HEK293 (cell line): ENCODE data around the gene CRIP2.

ENCODE experiments used
- CTCF ChIA-PET: fragments of 350-600 bp; formaldehyde crosslinking; extraction: SDS; loops from one replicate; lab custom pipeline; 2021; ENCODE audit warnings: antibody characterized with exemption; lab: Yijun Ruan, JAX
- POLR2A ChIA-PET: fragments of 300-600 bp; formaldehyde crosslinking; extraction: SDS; loops from one replicate; lab custom pipeline; 2020; ENCODE audit warnings: antibody characterized with exemption, inconsistent platforms; lab: Yijun Ruan, JAX
- H3K27ac ChIP-seq: fragments of 200-500 bp; sonication (Bioruptor generic); 2 replicates; pipeline ENCODE4 v1.5.1; 2014; ENCODE audit warnings: low read depth, low read length, control low read depth, inconsistent platforms; ENCODE audit errors: extremely low read depth
- H3K36me3 ChIP-seq, 2 experiments: fragments of 200-500 bp in 1 of 2; sonication (Bioruptor generic) in 1 of 2; 1 replicate in 1 of 2; 2 replicates in 1 of 2; pipeline ENCODE4 v1.5.1; 2014 to 2017; ENCODE audit warnings: inconsistent platforms in 2 of 2, low read length in 2 of 2; ENCODE audit not compliant: control insufficient read depth in 2 of 2, insufficient read depth in 1 of 2
- H3K4me1 ChIP-seq: fragments of 200-500 bp; sonication (Bioruptor generic); 2 replicates; pipeline ENCODE4 v1.5.1; 2014; ENCODE audit warnings: mild to moderate bottlenecking, low read length, inconsistent platforms; ENCODE audit not compliant: control insufficient read depth, insufficient read depth
- H3K4me3 ChIP-seq: 2 replicates; pipeline ENCODE4 v1.5.1; 2011; ENCODE audit warnings: low read depth, mild to moderate bottlenecking, control low read depth, low read length, moderate library complexity
- H3K9me3 ChIP-seq: fragments of 200-500 bp; sonication (Bioruptor generic); 2 replicates; pipeline ENCODE4 v1.5.1; 2014; ENCODE audit warnings: low read depth, low read length, inconsistent platforms; ENCODE audit not compliant: control insufficient read depth, insufficient read depth
- BCL11B ChIP-seq: fragments of 450-650 bp; formaldehyde crosslinking; IDR thresholded peaks from 2 replicates; pipeline ENCODE4 v1.5.1; 2016; ENCODE audit warnings: low read depth, missing biosample characterization, missing genetic modification characterization
- KLF1 ChIP-seq: fragments of 450-650 bp; formaldehyde crosslinking; IDR thresholded peaks from 2 replicates; pipeline ENCODE4 v1.5.1; 2016; ENCODE audit warnings: missing biosample characterization, missing genetic modification characterization
- SCRT1 ChIP-seq: fragments of 450-650 bp; formaldehyde crosslinking; IDR thresholded peaks from 2 replicates; pipeline ENCODE4 v1.5.1; 2016; ENCODE audit warnings: missing biosample characterization, missing genetic modification characterization, borderline replicate concordance
- SCRT2 ChIP-seq: fragments of 450-650 bp; formaldehyde crosslinking; IDR thresholded peaks from 2 replicates; pipeline ENCODE4 v1.5.1; 2016; ENCODE audit warnings: missing biosample characterization, missing genetic modification characterization
- SETDB1 ChIP-seq: IDR thresholded peaks from one replicate; pipeline ENCODE4 v1.6.1; 2017; ENCODE audit warnings: mild to moderate bottlenecking, low read length, moderate library complexity, mixed read lengths; ENCODE audit not compliant: insufficient read length
- SP3 ChIP-seq: fragments of 450-650 bp; formaldehyde crosslinking; IDR thresholded peaks from 2 replicates; pipeline ENCODE4 v1.5.1; 2016; ENCODE audit warnings: missing biosample characterization, missing genetic modification characterization
- SP7 ChIP-seq: fragments of 450-650 bp; formaldehyde crosslinking; IDR thresholded peaks from 2 replicates; pipeline ENCODE4 v1.5.1; 2016; ENCODE audit warnings: missing biosample characterization, missing genetic modification characterization
- ZFHX2 ChIP-seq: fragments of 450-650 bp; formaldehyde crosslinking; conservative IDR thresholded peaks from 2 replicates; pipeline ENCODE4 v1.5.1; 2016; ENCODE audit warnings: missing biosample characterization, missing genetic modification characterization
- ZFP41 ChIP-seq: fragments of 450-650 bp; formaldehyde crosslinking; IDR thresholded peaks from 2 replicates; pipeline ENCODE4 v1.5.1; 2016; ENCODE audit warnings: missing biosample characterization, missing genetic modification characterization, borderline replicate concordance
- ZNF133 ChIP-seq: fragments of 450-650 bp; formaldehyde crosslinking; IDR thresholded peaks from 2 replicates; pipeline ENCODE4 v1.5.1; 2016; ENCODE audit warnings: missing biosample characterization, missing genetic modification characterization
- ZNF223 ChIP-seq: fragments of 450-650 bp; formaldehyde crosslinking; IDR thresholded peaks from 2 replicates; pipeline ENCODE4 v1.5.1; 2016; ENCODE audit warnings: missing biosample characterization, missing genetic modification characterization
- ZNF248 ChIP-seq: fragments of 450-650 bp; formaldehyde crosslinking; IDR thresholded peaks from 2 replicates; pipeline ENCODE4 v1.5.1; 2017; ENCODE audit warnings: missing biosample characterization, missing genetic modification characterization
- ZNF394 ChIP-seq: fragments of 450-650 bp; formaldehyde crosslinking; IDR thresholded peaks from 2 replicates; pipeline ENCODE4 v1.5.1; 2016; ENCODE audit warnings: missing biosample characterization, missing genetic modification characterization, mild to moderate bottlenecking, moderate library complexity, borderline replicate concordance
- ZNF548 ChIP-seq: fragments of 450-650 bp; formaldehyde crosslinking; IDR thresholded peaks from 2 replicates; pipeline ENCODE4 v1.5.1; 2016; ENCODE audit warnings: missing biosample characterization, missing genetic modification characterization
- ZNF645 ChIP-seq: fragments of 450-650 bp; formaldehyde crosslinking; IDR thresholded peaks from 2 replicates; pipeline ENCODE4; 2016; ENCODE audit warnings: missing biosample characterization, missing genetic modification characterization
- ZNF654 ChIP-seq: fragments of 450-650 bp; formaldehyde crosslinking; IDR thresholded peaks from 2 replicates; pipeline ENCODE4 v1.5.1; 2016; ENCODE audit warnings: low read depth, missing biosample characterization, missing genetic modification characterization
- ZNF843 ChIP-seq: fragments of 450-650 bp; formaldehyde crosslinking; IDR thresholded peaks from 2 replicates; pipeline ENCODE4 v1.5.1; 2016; ENCODE audit warnings: missing biosample characterization, missing genetic modification characterization
- TF ChIP-seq, protein P1 (sequence below): fragments of 450-650 bp; formaldehyde crosslinking; IDR thresholded peaks from 2 replicates; pipeline ENCODE4 v1.5.1; 2016; ENCODE audit warnings: missing biosample characterization, missing genetic modification characterization
- TF ChIP-seq, protein P2 (sequence below): fragments of 450-650 bp; formaldehyde crosslinking; IDR thresholded peaks from 2 replicates; pipeline ENCODE4 v1.5.1; 2016; ENCODE audit warnings: missing biosample characterization, missing genetic modification characterization
- TF ChIP-seq, protein P3 (sequence below): fragments of 450-650 bp; formaldehyde crosslinking; IDR thresholded peaks from 2 replicates; pipeline ENCODE4 v1.5.1; 2017; ENCODE audit warnings: missing biosample characterization, missing genetic modification characterization

CRIP2 gene

DNA sequence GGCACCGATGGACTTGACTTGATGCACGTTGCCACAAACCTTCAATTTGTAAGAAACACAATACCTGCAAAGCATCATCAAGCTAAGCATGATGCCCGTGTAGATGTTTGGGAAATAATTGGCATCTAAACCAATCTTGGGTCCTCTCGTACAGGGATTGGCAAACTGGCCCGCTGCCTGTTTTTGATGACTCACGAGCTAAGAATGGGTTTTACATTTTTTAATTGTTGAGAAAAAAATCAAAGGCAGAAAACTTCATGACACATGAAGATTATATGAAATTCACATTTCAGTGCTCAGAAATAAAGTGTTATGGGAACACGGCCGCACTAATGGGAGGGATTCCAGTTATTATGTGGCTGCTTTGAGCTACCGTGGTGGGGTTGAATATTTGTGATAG, 44.1 kb upstream of the CRIP2 start:
- POLR2A ChIA-PET = no interaction called here
- Histone ChIP-seq H3K4me3 (no peak overlapping the region), H3K36me3 (peaks cover 17 to 43% of the 10 kb centered on the region in 2 experiments; a peak in 2 of 3 replicates), H3K9me3 (no peaks in the 10 kb centered on the region; the same call in 1 of the 2 replicates), H3K27ac (no peak overlapping the region), H3K4me1 (no peaks in the 10 kb centered on the region)
- CTCF ChIA-PET = interaction anchor here (1.5 kb wide), 1 partner anchor 50 kb away, joined by 4 read pairs; no protein-coding TSS in a partner anchor
- TF ChIP-seq, protein P1, sequence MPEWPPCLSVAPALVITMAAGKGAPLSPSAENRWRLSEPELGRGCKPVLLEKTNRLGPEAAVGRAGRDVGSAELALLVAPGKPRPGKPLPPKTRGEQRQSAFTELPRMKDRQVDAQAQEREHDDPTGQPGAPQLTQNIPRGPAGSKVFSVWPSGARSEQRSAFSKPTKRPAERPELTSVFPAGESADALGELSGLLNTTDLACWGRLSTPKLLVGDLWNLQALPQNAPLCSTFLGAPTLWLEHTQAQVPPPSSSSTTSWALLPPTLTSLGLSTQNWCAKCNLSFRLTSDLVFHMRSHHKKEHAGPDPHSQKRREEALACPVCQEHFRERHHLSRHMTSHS (tag by site-specific recombination) = no peak
- TF ChIP-seq BCL11B (tag by site-specific recombination) (no peak), ZNF248 (no peak), SP7 (tag by site-specific recombination) (no peak), SP3 (tag by site-specific recombination) (no peak), ZNF548 (tag by site-specific recombination) (no peak), ZNF223 (tag by site-specific recombination) (no peak), ZNF843 (tag by site-specific recombination) (no peak), ZNF645 (tag by site-specific recombination) (no peak), ZNF654 (tag by site-specific recombination) (no peak), ZNF394 (tag by site-specific recombination) (no peak)
- TF ChIP-seq, protein P2, sequence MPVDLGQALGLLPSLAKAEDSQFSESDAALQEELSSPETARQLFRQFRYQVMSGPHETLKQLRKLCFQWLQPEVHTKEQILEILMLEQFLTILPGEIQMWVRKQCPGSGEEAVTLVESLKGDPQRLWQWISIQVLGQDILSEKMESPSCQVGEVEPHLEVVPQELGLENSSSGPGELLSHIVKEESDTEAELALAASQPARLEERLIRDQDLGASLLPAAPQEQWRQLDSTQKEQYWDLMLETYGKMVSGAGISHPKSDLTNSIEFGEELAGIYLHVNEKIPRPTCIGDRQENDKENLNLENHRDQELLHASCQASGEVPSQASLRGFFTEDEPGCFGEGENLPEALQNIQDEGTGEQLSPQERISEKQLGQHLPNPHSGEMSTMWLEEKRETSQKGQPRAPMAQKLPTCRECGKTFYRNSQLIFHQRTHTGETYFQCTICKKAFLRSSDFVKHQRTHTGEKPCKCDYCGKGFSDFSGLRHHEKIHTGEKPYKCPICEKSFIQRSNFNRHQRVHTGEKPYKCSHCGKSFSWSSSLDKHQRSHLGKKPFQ (tag by site-specific recombination) = no peak
- TF ChIP-seq, protein P3, sequence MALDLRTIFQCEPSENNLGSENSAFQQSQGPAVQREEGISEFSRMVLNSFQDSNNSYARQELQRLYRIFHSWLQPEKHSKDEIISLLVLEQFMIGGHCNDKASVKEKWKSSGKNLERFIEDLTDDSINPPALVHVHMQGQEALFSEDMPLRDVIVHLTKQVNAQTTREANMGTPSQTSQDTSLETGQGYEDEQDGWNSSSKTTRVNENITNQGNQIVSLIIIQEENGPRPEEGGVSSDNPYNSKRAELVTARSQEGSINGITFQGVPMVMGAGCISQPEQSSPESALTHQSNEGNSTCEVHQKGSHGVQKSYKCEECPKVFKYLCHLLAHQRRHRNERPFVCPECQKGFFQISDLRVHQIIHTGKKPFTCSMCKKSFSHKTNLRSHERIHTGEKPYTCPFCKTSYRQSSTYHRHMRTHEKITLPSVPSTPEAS (tag by site-specific recombination) = no peak

DNA sequence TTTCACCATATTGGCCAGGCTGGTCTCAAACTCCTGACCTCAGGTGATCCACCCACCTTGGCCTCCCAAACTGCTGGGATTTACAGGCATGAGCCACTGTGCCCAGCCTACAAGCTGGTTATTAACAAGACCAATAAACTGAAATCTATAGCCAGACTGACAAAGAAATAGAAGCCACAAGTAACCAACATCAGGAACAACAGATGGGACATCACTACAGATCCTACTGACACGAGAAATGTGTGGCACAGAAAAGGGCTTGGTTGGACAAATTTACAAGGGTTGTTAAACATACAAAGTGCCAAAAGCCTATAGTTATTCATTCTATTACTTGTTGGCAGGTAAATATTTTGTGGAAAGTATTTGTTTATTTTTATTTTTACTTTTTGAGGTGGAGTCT, 43.4 kb upstream of the CRIP2 start:
- H3K4me3 ChIP-seq = no peak overlapping the region
- peaks cover 17 to 43% of the 10 kb centered on the region in 2 experiments; a peak in 2 of 3 replicates for H3K36me3 ChIP-seq
- ChIA-PET POLR2A (no interaction called here), CTCF (interaction anchor here (1.2 to 1.5 kb wide), 2 partner anchors 17 to 49 kb away, joined by 3 to 4 read pairs; no protein-coding TSS in a partner anchor)
- TF ChIP-seq SCRT2 (tag by site-specific recombination) (0 out of 2 replicates have a peak, but pooled peaks have one; percentile 12), SETDB1 (peak; percentile 63), ZFHX2 (tag by site-specific recombination) (no peak), ZNF223 (tag by site-specific recombination) (no peak), SCRT1 (0 out of 2 replicates have a peak, but pooled peaks have one; percentile 27)
- no peaks in the 10 kb centered on the region; the same call in 1 of the 2 replicates for H3K9me3 ChIP-seq
- H3K27ac ChIP-seq = no peak overlapping the region
- H3K4me1 ChIP-seq = no peaks in the 10 kb centered on the region

- TF ChIP-seq KLF1 (tag by site-specific recombination) = no peak
- TF ChIP-seq ZNF133 = no peak
- no peak for TF ChIP-seq ZFP41
- H3K27ac ChIP-seq = no peak overlapping the region
- CTCF ChIA-PET = interaction anchor here (0.5 kb wide), 1 partner anchor 34 kb away, joined by 3 read pairs; no protein-coding TSS in a partner anchor
Measured at GRCh38 chr14:105432657-105433056, 42.0 kb upstream of the CRIP2 start.

More at GRCh38 chr14:105432657-105433056, 42.0 kb upstream of the CRIP2 start:
- H3K36me3 ChIP-seq = peaks cover 15 to 43% of the 10 kb centered on the region in 2 experiments; a peak in 2 of 3 replicates
- no peaks in the 10 kb centered on the region for H3K4me1 ChIP-seq
- no peak overlapping the region for H3K4me3 ChIP-seq
- no peaks in the 10 kb centered on the region; the same call in 1 of the 2 replicates for H3K9me3 ChIP-seq
- POLR2A ChIA-PET = no interaction called here
